Measurements from ENCODE around the gene CDC7.

DNA sequence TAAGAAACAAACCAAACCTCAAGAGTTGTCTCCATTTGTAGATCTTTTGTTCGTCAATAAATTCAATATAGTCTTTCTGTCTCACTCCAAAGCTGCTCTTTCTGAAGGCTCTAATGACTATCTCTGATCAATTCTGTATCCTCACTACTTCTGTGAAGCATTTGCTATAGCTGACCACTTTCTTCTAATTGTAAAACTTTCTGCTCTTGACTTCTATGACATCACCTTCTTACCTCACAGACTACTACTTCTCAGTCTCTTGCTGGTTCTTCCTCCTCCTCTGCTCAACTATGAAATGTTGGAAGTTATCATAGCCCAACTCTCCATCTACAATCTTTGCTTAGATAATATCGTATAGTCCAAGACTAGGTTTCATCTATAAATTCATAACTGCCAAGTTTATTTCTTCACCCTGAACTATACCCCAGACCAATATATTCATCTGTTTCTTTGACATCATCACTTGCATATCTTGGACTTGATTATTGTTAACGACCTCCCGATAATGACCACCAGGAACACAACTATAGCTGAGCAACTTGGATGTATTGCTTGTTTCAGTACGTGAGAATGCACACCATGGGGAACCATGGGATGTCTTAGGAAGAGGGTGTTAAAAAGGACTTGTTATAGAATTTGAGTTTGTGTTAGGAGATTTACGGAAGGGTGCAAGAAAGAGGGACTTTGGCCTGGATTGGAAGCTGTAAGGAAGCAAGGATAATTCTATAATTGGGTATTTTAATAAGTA is 2.0 kb upstream of the CDC7 start:
- TF ChIP-seq, protein P1, sequence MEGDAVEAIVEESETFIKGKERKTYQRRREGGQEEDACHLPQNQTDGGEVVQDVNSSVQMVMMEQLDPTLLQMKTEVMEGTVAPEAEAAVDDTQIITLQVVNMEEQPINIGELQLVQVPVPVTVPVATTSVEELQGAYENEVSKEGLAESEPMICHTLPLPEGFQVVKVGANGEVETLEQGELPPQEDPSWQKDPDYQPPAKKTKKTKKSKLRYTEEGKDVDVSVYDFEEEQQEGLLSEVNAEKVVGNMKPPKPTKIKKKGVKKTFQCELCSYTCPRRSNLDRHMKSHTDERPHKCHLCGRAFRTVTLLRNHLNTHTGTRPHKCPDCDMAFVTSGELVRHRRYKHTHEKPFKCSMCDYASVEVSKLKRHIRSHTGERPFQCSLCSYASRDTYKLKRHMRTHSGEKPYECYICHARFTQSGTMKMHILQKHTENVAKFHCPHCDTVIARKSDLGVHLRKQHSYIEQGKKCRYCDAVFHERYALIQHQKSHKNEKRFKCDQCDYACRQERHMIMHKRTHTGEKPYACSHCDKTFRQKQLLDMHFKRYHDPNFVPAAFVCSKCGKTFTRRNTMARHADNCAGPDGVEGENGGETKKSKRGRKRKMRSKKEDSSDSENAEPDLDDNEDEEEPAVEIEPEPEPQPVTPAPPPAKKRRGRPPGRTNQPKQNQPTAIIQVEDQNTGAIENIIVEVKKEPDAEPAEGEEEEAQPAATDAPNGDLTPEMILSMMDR (IDR thresholded peaks at IDR 0.05; ENCODE audit: insufficient read depth, low read depth, low read length): no peak
- no peak for TF ChIP-seq EZH2 (IDR thresholded peaks at IDR 0.05; ENCODE audit: insufficient read depth, low read length)

All from astrocyte (in vitro differentiated cells and primary cell).